Measurements from ENCODE around the gene ANKFY1. TPM values are rescaled to one million over a fixed set of nuclear protein-coding genes. Genes with fewer than 3 reads are reported as not detected.

ANKFY1 gene
- total and polyA plus RNA-seq, 9 of the 15 experiments (the other 6 are each of a cell fraction or from before 2014, with no cell fraction given) = 4.3 to 25.6 (median 12.2) TPM

DNA sequence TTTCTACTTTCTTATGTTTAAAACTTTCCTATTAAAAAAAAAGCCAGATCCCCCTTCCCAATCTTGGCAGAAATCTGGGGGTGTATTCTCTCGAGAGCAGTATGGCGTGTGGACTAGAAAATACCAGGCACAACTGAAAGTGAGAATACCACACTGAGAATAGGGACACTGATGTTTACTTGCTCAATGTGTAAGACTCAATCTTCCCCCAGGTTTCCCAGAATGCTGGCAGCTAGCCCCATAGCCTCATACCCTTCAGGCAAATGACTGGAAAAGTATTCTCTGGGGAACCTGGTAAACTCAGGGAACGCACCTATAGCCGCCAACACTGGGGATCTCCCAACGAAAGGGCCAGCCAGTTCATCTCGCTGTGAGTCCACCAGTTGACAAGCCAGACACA, 136.2 kb downstream of the ANKFY1 start:
- POLR2A ChIA-PET = interaction anchor here (0.6 kb wide), 1 partner anchor 163 kb away, joined by 3 read pairs; the partner anchor contains the start of gene ATP2A3
- 93% methylated on average over 6 of the region's 6 CpGs for WGBS (ENCODE audit: insufficient coverage, low coverage, missing lambda C conversion rate)
- TF ChIP-seq RBM14 (IDR thresholded peaks at IDR 0.05; ENCODE audit: borderline replicate concordance, insufficient read depth, low read depth, low read length) (no peak), ZNF134 (CRISPR knock-in tag; conservative IDR thresholded peaks at IDR 0.05) (no peak), NFYB (IDR thresholded peaks at IDR 0.05; ENCODE audit: extremely low read depth, insufficient read length) (no peak), ZSCAN29 (IDR thresholded peaks at IDR 0.05) (no peak)
- no peaks in the 10 kb centered on the region for H4K20me1 ChIP-seq (replicated peaks; ENCODE audit: control insufficient read depth, insufficient read depth, low read length)
- H3K36me3 ChIP-seq (ENCODE audit: control insufficient read depth, insufficient read depth, low read length) = peaks cover 9% of the 10 kb centered on the region; the same call in 1 of the 3 replicates
- DNase-seq (ENCODE audit: extremely low read depth in 1 of 4, low spot score in 3 of 4) (no peak), FAIRE-seq (no peak), ATAC-seq (no peak)
- H3K4me3 ChIP-seq = no peak overlapping the region
- H3K9ac ChIP-seq (ENCODE audit: insufficient read depth in 1 of 2, low read depth in 2 of 2, low read length in 2 of 2) = no peak overlapping the region
- H3K27me3 ChIP-seq (ENCODE audit: control insufficient read depth in 2 of 2, insufficient read depth in 2 of 2, low read length in 2 of 2) = no peaks in the 10 kb centered on the region
- intact Hi-C loops (cut with micrococcal nuclease) (no loop called here), in situ Hi-C loops (cut with MboI) (no loop called here)
- H3K9me3 ChIP-seq (replicated peaks; ENCODE audit: control insufficient read depth, insufficient read depth, low read depth, low read length) = no peaks in the 10 kb centered on the region
- no peak overlapping the region for H3K4me2 ChIP-seq (ENCODE audit: insufficient read depth, low read length)
- BruUV-seq (replicated peaks) = no TSS peak
- H3K4me1 ChIP-seq (replicated peaks in 1 of 2; ENCODE audit: control insufficient read depth in 2 of 2, insufficient read depth in 2 of 2, low read length in 2 of 2) = peaks cover 0 to 3% of the 10 kb centered on the region in 2 experiments; a peak in 1 of 5 replicates
- H2AFZ ChIP-seq (ENCODE audit: low read depth, low read length) = no peak overlapping the region
- CTCF ChIA-PET (ENCODE audit: low intra/inter-chr PET ratio) = no interaction called here
- H3K79me2 ChIP-seq (ENCODE audit: control insufficient read depth, insufficient read depth, low read length) = peaks cover 28% of the 10 kb centered on the region
- no peak overlapping the region for H3K27ac ChIP-seq (ENCODE audit: extremely low read depth, low read depth, low read length)
- no peaks in the 10 kb centered on the region for H3K9me1 ChIP-seq (ENCODE audit: control insufficient read depth, insufficient read depth, low read length)

DNA sequence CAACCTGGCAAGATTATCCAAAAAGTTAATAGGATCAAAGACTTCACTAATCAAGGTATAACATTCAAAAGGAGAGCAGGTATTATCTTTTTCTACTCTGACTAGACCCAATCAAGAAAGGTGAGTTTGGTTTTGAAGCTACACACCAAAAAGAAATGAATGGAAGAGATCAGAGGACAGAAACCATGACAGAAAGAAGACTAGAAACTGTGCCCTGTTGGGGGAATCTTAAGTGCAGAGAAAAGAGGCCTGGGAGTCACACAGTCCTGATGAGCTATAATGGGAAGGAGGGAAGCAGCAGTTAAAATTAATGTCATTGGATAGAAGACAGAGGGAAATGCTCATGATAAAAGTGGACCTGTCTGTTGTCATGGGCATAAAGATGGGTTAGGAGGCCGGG, 138.2 kb downstream of the ANKFY1 start:
- Histone ChIP-seq H3K4me3 (no peak overlapping the region), H3K27ac (ENCODE audit: extremely low read depth, low read depth, low read length) (no peak overlapping the region), H3K9me3 (replicated peaks; ENCODE audit: control insufficient read depth, insufficient read depth, low read depth, low read length) (no peaks in the 10 kb centered on the region), H3K4me2 (ENCODE audit: insufficient read depth, low read length) (no peak overlapping the region), H4K20me1 (replicated peaks; ENCODE audit: control insufficient read depth, insufficient read depth, low read length) (no peaks in the 10 kb centered on the region), H2AFZ (ENCODE audit: low read depth, low read length) (no peak overlapping the region), H3K79me2 (ENCODE audit: control insufficient read depth, insufficient read depth, low read length) (peaks cover 15% of the 10 kb centered on the region), H3K27me3 (ENCODE audit: control insufficient read depth in 2 of 2, insufficient read depth in 2 of 2, low read length in 2 of 2) (no peaks in the 10 kb centered on the region), H3K4me1 (replicated peaks in 1 of 2; ENCODE audit: control insufficient read depth in 2 of 2, insufficient read depth in 2 of 2, low read length in 2 of 2) (no peaks in the 10 kb centered on the region; a peak in 1 of 5 replicates), H3K9me1 (ENCODE audit: control insufficient read depth, insufficient read depth, low read length) (no peaks in the 10 kb centered on the region), H3K36me3 (ENCODE audit: control insufficient read depth, insufficient read depth, low read length) (peaks cover 22% of the 10 kb centered on the region; the same call in 1 of the 3 replicates), H3K9ac (ENCODE audit: insufficient read depth in 1 of 2, low read depth in 2 of 2, low read length in 2 of 2) (no peak overlapping the region)
- POLR2A ChIA-PET = interaction anchor here (1.2 kb wide), 1 partner anchor 10 kb away, joined by 4 read pairs; no protein-coding TSS in a partner anchor
- no peak for FAIRE-seq
- WGBS (ENCODE audit: insufficient coverage, low coverage, missing lambda C conversion rate) = 90% methylated on average over 1 of the region's 1 CpG
- intact Hi-C loops (cut with micrococcal nuclease) = no loop called here
- in situ Hi-C loops (cut with MboI) = no loop called here
- CTCF ChIA-PET (ENCODE audit: low intra/inter-chr PET ratio) = no interaction called here
- no peak for DNase-seq (ENCODE audit: extremely low read depth in 1 of 4, low spot score in 3 of 4)
- no peak for ATAC-seq
- BruUV-seq (replicated peaks) = no TSS peak
- no peak for TF ChIP-seq ZNF76 (CRISPR knock-in tag; IDR thresholded peaks at IDR 0.05; ENCODE audit: borderline replicate concordance)
- no peak for TF ChIP-seq HMG20A (CRISPR knock-in tag; conservative IDR thresholded peaks at IDR 0.05)
- TF ChIP-seq, protein P1, sequence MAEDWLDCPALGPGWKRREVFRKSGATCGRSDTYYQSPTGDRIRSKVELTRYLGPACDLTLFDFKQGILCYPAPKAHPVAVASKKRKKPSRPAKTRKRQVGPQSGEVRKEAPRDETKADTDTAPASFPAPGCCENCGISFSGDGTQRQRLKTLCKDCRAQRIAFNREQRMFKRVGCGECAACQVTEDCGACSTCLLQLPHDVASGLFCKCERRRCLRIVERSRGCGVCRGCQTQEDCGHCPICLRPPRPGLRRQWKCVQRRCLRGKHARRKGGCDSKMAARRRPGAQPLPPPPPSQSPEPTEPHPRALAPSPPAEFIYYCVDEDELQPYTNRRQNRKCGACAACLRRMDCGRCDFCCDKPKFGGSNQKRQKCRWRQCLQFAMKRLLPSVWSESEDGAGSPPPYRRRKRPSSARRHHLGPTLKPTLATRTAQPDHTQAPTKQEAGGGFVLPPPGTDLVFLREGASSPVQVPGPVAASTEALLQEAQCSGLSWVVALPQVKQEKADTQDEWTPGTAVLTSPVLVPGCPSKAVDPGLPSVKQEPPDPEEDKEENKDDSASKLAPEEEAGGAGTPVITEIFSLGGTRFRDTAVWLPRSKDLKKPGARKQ (CRISPR knock-in tag; IDR thresholded peaks at IDR 0.05) = no peak
- no peak for TF ChIP-seq ZNF140 (CRISPR knock-in tag; IDR thresholded peaks at IDR 0.05)
- TF ChIP-seq RBM15 (IDR thresholded peaks at IDR 0.05; ENCODE audit: insufficient read depth, low read length) = no peak
- no peak for TF ChIP-seq ZNF583 (CRISPR knock-in tag; IDR thresholded peaks at IDR 0.05)
- TF ChIP-seq HDAC1 (IDR thresholded peaks at IDR 0.05) = no peak
- TF ChIP-seq MAFK (IDR thresholded peaks at IDR 0.05; ENCODE audit: low read length) = no peak
- no peak for TF ChIP-seq PHF8 (IDR thresholded peaks at IDR 0.05; ENCODE audit: borderline replicate concordance, low read length)
- no peak for TF ChIP-seq GTF2F1 (IDR thresholded peaks at IDR 0.05; ENCODE audit: low read depth, low read length)
- TF ChIP-seq BACH1 (tag; IDR thresholded peaks at IDR 0.05) = no peak

All from K562 (cell line).